PC-3 (cell line): Measurements from ENCODE around the gene ST6GALNAC5. TPM values are rescaled to one million over a fixed set of nuclear protein-coding genes. Genes with fewer than 3 reads are reported as not detected.

Source experiments
- ATAC-seq: fragments of 200-7000 bp; cut with Tn5 transposase; 2 replicates; pipeline ENCODE4 v1.9.1; 2020; ENCODE audit warnings: mild to moderate bottlenecking, moderate library complexity
- BruUV-seq: library from RNA; stranded (reverse); fragments of 400-500 nt; replicated peaks from 2 replicates; lab custom pipeline; 2021; lab: Mats Ljungman, UMichigan
- CTCF ChIA-PET: fragments of 300-600 bp; sonication (Branson Sonifier 250); formaldehyde crosslinking; loops from one replicate; lab custom pipeline; 2022; ENCODE audit warnings: antibody characterized with exemption; lab: Charles Lee
- POLR2A ChIA-PET: fragments of 300-600 bp; sonication (Branson Sonifier 250); formaldehyde crosslinking; loops from one replicate; lab custom pipeline; 2022; ENCODE audit warnings: antibody characterized with exemption; ENCODE audit not compliant: unreplicated experiment; lab: Charles Lee
- DNase-seq: peaks from one replicate; pipeline ENCODE4 v3.0.0-alpha.2; 2015
- H2AFZ ChIP-seq: fragments of 300-600 bp; sonication (generic); 2 replicates; pipeline ENCODE4 v1.6.0; 2016; ENCODE audit warnings: antibody characterized with exemption, low read length
- H3F3A ChIP-seq: fragments of 300-600 bp; sonication (generic); one replicate; pipeline ENCODE4 v1.6.0; 2017; ENCODE audit warnings: antibody characterized with exemption, low read length, control low read depth, mild to moderate bottlenecking; ENCODE audit not compliant: unreplicated experiment
- H3K27ac ChIP-seq: fragments of 300-600 bp; sonication (generic); 2 replicates; pipeline ENCODE4 v1.5.1; 2016; ENCODE audit warnings: mild to moderate bottlenecking, low read length
- H3K27me3 ChIP-seq: fragments of 300-600 bp; sonication (generic); 2 replicates; pipeline ENCODE4 v1.6.1; 2016; ENCODE audit warnings: low read length, mixed read lengths
- H3K36me3 ChIP-seq: fragments of 300-600 bp; sonication (generic); 2 replicates; pipeline ENCODE4 v1.6.1; 2016; ENCODE audit warnings: low read depth, mixed run types, low read length, mixed read lengths
- H3K4me1 ChIP-seq: fragments of 300-600 bp; sonication (generic); 2 replicates; pipeline ENCODE4 v1.5.1; 2016; ENCODE audit warnings: low read length; ENCODE audit not compliant: insufficient read depth
- H3K4me2 ChIP-seq: fragments of 300-600 bp; sonication (generic); 2 replicates; pipeline ENCODE4 v1.6.0; 2016; ENCODE audit warnings: low read length
- H3K4me3 ChIP-seq: fragments of 300-600 bp; sonication (generic); 2 replicates; pipeline ENCODE4 v1.5.1; 2016; ENCODE audit warnings: mild to moderate bottlenecking, low read length, mixed read lengths
- H3K79me2 ChIP-seq: fragments of 300-600 bp; sonication (generic); 2 replicates; pipeline ENCODE4 v1.6.1; 2017; ENCODE audit warnings: low read length, mixed read lengths
- H3K9ac ChIP-seq: fragments of 300-600 bp; sonication (generic); 2 replicates; pipeline ENCODE4 v1.6.0; 2016; ENCODE audit warnings: mild to moderate bottlenecking, low read length
- H3K9me2 ChIP-seq: fragments of 300-600 bp; sonication (generic); replicated peaks from 2 replicates; pipeline ENCODE4 v1.6.1; 2016; ENCODE audit warnings: mixed run types, low read length, mixed read lengths
- H3K9me3 ChIP-seq: fragments of 300-600 bp; sonication (generic); 2 replicates; pipeline ENCODE4 v1.6.1; 2016; ENCODE audit warnings: low read length, mixed read lengths
- H4K20me1 ChIP-seq: fragments of 300-600 bp; sonication (generic); 2 replicates; pipeline ENCODE4 v1.6.1; 2016; ENCODE audit warnings: low read length, mixed read lengths
- EZH2 ChIP-seq: fragments of 300-600 bp; sonication (generic); IDR thresholded peaks from one replicate; pipeline ENCODE4 v1.6.1; 2017; ENCODE audit warnings: antibody characterized with exemption, mild to moderate bottlenecking, low read length; ENCODE audit not compliant: unreplicated experiment
- EZH2phosphoT487 ChIP-seq: fragments of 300-600 bp; sonication (generic); IDR thresholded peaks from 2 replicates; pipeline ENCODE4 v1.6.1; 2018; ENCODE audit warnings: mild to moderate bottlenecking, antibody characterized with exemption, low read length, borderline replicate concordance
- intact Hi-C: fragments of 100-400 bp; cut with micrococcal nuclease; formaldehyde crosslinking; loops from 2 replicates; pipeline ENCODE4 v1.9.0; 2023
- total RNA-seq: library from RNA; depleted of rRNA; stranded (reverse); fragments of >200 nt; gene quantifications from 2 replicates; pipeline ENCODE4 v1.2.3, GENCODE V29; 2014
- TF ChIP-seq, protein P1 (sequence below): fragments of 300-600 bp; sonication (generic); conservative IDR thresholded peaks from 2 replicates; pipeline ENCODE4 v1.5.1; 2017; ENCODE audit warnings: antibody characterized with exemption, low read depth, mild to moderate bottlenecking, low read length

ST6GALNAC5 gene
- total RNA-seq, 1 experiment from 2014 or later = 0.36 TPM

DNA sequence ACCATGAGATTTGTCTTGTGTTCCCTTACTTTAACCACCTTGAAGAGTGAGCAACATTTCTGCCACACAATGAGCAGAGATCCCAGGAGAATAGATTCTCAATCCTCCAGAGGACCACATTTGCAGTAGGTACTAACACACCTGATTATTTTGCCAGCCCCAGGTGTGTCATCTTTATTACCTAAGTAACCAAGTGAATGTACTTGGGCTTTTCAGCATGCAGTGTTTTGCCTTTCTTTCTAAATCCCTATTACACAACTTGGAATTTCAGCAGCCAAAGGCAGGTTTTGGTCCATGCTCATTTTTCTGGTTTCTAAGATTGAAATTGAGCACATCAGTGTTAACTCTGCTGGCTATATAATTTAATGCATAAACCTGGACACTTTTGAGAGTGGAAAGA lies 43.2 kb upstream of the ST6GALNAC5 start:
- Histone ChIP-seq H3K4me3 (no peak overlapping the region), H2AFZ (no peak overlapping the region), H3K4me2 (no peak overlapping the region), H3K9ac (no peak overlapping the region), H3K27ac (no peak overlapping the region), H3F3A (no peaks in the 10 kb centered on the region), H3K79me2 (no peaks in the 10 kb centered on the region), H3K9me2 (no peaks in the 10 kb centered on the region), H4K20me1 (no peaks in the 10 kb centered on the region), H3K4me1 (no peaks in the 10 kb centered on the region), H3K9me3 (no peaks in the 10 kb centered on the region), H3K27me3 (peaks cover 21% of the 10 kb centered on the region), H3K36me3 (no peaks in the 10 kb centered on the region)
- POLR2A ChIA-PET = no interaction called here
- TF ChIP-seq EZH2phosphoT487 (no peak), EZH2 (no peak)
- TF ChIP-seq, protein P1, sequence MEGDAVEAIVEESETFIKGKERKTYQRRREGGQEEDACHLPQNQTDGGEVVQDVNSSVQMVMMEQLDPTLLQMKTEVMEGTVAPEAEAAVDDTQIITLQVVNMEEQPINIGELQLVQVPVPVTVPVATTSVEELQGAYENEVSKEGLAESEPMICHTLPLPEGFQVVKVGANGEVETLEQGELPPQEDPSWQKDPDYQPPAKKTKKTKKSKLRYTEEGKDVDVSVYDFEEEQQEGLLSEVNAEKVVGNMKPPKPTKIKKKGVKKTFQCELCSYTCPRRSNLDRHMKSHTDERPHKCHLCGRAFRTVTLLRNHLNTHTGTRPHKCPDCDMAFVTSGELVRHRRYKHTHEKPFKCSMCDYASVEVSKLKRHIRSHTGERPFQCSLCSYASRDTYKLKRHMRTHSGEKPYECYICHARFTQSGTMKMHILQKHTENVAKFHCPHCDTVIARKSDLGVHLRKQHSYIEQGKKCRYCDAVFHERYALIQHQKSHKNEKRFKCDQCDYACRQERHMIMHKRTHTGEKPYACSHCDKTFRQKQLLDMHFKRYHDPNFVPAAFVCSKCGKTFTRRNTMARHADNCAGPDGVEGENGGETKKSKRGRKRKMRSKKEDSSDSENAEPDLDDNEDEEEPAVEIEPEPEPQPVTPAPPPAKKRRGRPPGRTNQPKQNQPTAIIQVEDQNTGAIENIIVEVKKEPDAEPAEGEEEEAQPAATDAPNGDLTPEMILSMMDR = no peak
- DNase-seq (no peak), ATAC-seq (no peak)
- CTCF ChIA-PET = no interaction called here
- intact Hi-C loops = no loop called here
- no TSS peak for BruUV-seq

DNA sequence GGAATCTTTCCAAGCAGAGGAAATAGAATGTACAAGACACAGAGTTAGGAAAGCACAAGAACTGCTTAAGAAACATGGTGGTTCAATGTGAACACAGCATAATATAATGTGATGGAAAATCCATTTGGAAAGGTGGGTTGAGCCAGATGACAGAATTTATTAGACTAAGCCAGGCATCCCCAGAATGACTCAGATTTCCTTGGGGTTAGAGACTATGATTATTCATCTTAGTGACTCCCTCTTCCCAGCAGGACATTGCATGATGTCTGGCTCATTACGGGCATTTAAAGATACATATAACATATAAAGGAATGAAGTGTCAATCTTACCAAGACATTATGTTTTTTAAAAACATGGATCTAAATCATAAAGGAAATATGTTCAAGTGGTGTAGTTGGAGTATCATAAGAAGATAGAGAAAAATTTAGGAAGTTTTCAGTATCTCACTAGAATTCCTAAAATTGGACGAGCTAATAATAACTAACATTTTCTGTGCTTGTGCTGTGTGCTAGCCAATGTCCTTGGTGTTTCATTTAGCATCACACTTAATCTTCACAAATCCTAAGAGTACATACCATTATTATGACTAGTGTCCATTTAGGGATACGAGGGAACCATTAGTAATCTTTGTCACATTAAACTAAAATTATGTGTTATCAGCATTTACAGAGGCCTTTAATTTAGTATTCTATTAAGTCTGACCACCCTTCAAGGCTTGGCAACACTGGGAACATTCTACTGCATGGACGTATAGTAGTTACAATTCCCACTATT lies 41.0 kb upstream of the ST6GALNAC5 start:
- CTCF ChIA-PET = no interaction called here
- peak; percentile 64 for DNase-seq
- intact Hi-C loops = no loop called here

More for the DNA sequence above, 41.0 kb upstream of the ST6GALNAC5 start:
- H3F3A ChIP-seq = no peaks in the 10 kb centered on the region
- H3K9me2 ChIP-seq = no peaks in the 10 kb centered on the region
- no peaks in the 10 kb centered on the region for H3K79me2 ChIP-seq
- peak; percentile 49; the same call in 1 of the 2 replicates for ATAC-seq
- no peaks in the 10 kb centered on the region for H4K20me1 ChIP-seq
- no peak overlapping the region for H3K9ac ChIP-seq
- H3K4me1 ChIP-seq = no peaks in the 10 kb centered on the region
- BruUV-seq = no TSS peak
- peaks cover 15% of the 10 kb centered on the region for H3K27me3 ChIP-seq
- H2AFZ ChIP-seq = no peak overlapping the region
- H3K4me2 ChIP-seq = no peak overlapping the region
- no peaks in the 10 kb centered on the region for H3K36me3 ChIP-seq
- POLR2A ChIA-PET = no interaction called here
- H3K9me3 ChIP-seq = no peaks in the 10 kb centered on the region
- TF ChIP-seq, protein P1 = no peak
- no peak for TF ChIP-seq EZH2phosphoT487
- TF ChIP-seq EZH2 = no peak
- H3K4me3 ChIP-seq = no peak overlapping the region
- no peak overlapping the region for H3K27ac ChIP-seq
